ENCODE measurements around the gene INTS14.

DNA sequence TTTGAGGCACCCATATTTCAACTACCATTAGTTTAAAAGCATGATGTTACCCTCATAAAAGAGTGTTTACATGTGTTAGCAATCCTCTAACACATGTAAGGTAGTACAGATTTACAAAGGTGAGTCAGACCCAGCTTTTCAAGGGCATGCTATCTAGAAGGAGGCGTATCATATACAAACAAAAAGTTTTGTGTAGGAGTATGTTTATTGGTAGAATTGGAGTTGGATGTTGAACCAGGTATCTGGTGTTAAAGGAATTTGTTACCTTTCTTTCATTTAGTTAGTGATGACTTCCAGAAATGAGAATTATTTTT lies 78.2 kb downstream of the INTS14 start:
- TF ChIP-seq CTCF (conservative IDR thresholded peaks at IDR 0.05) (no peak), EZH2 (IDR thresholded peaks at IDR 0.05; ENCODE audit: low read depth) (no peak)

Measured in PC-9 (cell line).